A549 (cell line): ENCODE measurements around the gene IGF1R. TPM values are rescaled to one million over a fixed set of nuclear protein-coding genes. Genes with fewer than 3 reads are reported as not detected.

ENCODE experiments used
- ATAC-seq, 2 experiments: fragments of 200-7000 bp in 1 of 2; fragments of >200 bp in 1 of 2; cut with Nextera tagmentation in 1 of 2; cut with Tn5 transposase in 1 of 2; 3 replicates each; pipeline versions ENCODE4 v1.8.0 to v1.9.1; 2018 to 2020; ENCODE audit warnings: mild to moderate bottlenecking in 1 of 2, moderate library complexity in 1 of 2
- CTCF ChIA-PET: fragments of 300-600 bp; sonication (Branson Sonifier 250); formaldehyde crosslinking; extraction: SDS; loops from one replicate; lab custom pipeline; 2021; ENCODE audit warnings: antibody characterized with exemption, inconsistent platforms; lab: Yijun Ruan, JAX
- POLR2A ChIA-PET: fragments of 350-600 bp; formaldehyde crosslinking; extraction: SDS; loops from one replicate; lab custom pipeline; 2021; ENCODE audit warnings: antibody characterized with exemption, inconsistent platforms; lab: Yijun Ruan, JAX
- DNase-seq, 2 experiments: peaks; one replicate each; pipeline versions ENCODE4 v3.0.0 to v3.0.0-alpha.2; 2011 to 2016; ENCODE audit warnings: low read depth in 1 of 2, low spot score in 1 of 2
- FAIRE-seq: peaks from 2 replicates; lab custom pipeline; 2011; peaks lifted over from hg19 to GRCh38; lab: Jason Lieb, UNC
- H3K27ac ChIP-seq, 2 experiments: fragments of >200 bp; sonication (Bioruptor Twin); formaldehyde crosslinking; 3 replicates each; pipeline ENCODE4 v1.5.1; 2016 to 2017
- H3K4me1 ChIP-seq: fragments of >200 bp; sonication (Bioruptor Twin); formaldehyde crosslinking; 3 replicates; pipeline ENCODE4 v1.6.1; 2016
- H3K4me2 ChIP-seq: fragments of >200 bp; sonication (Bioruptor Twin); formaldehyde crosslinking; 3 replicates; pipeline ENCODE4 v1.6.1; 2016
- H3K4me3 ChIP-seq: fragments of >200 bp; sonication (Bioruptor Twin); formaldehyde crosslinking; 3 replicates; pipeline ENCODE4 v1.5.1; 2016
- H3K9me3 ChIP-seq: fragments of >200 bp; sonication (Bioruptor Twin); formaldehyde crosslinking; 3 replicates; pipeline ENCODE4 v1.6.1; 2016
- CHD2 ChIP-seq: fragments of 150-350 bp; IDR thresholded peaks from 2 replicates; pipeline ENCODE4 v1.6.1; 2014; ENCODE audit warnings: low read length; ENCODE audit not compliant: partially characterized antibody
- E2F6 ChIP-seq: IDR thresholded peaks from 2 replicates; pipeline ENCODE4 v1.6.1; 2012; ENCODE audit warnings: low read depth, borderline replicate concordance
- EHF ChIP-seq: fragments of 250-450 bp; sonication (Bioruptor Pico); IDR thresholded peaks from 2 replicates; pipeline ENCODE4 v1.5.0; 2020; ENCODE audit warnings: mild to moderate bottlenecking
- EHMT2 ChIP-seq: fragments of 200-600 bp; sonication (generic); IDR thresholded peaks from 2 replicates; pipeline ENCODE4 v1.6.1; 2016; ENCODE audit warnings: antibody characterized with exemption, low read depth, mild to moderate bottlenecking, moderate library complexity
- FOSL2 ChIP-seq, 2 experiments: fragments of 450-650 bp in 1 of 2; fragments of >200 bp in 1 of 2; sonication (Bioruptor Twin) in 1 of 2; formaldehyde crosslinking; IDR thresholded peaks; 2 replicates each; pipeline versions ENCODE4 v1.5.0 to v1.6.1; 2016 to 2020; ENCODE audit warnings: mild to moderate bottlenecking in 1 of 2, moderate library complexity in 1 of 2
- HOXB13 ChIP-seq: fragments of 250-450 bp; sonication (Bioruptor Pico); IDR thresholded peaks from 2 replicates; pipeline ENCODE4 v1.5.0; 2020; ENCODE audit warnings: low read depth, mild to moderate bottlenecking, moderate library complexity
- JUN ChIP-seq, 2 experiments: fragments of >200 bp; sonication (Bioruptor Twin); formaldehyde crosslinking; IDR thresholded peaks; 2 replicates in 1 of 2; 3 replicates in 1 of 2; pipeline ENCODE4 v1.6.1; 2016 to 2017
- NFE2L2 ChIP-seq: fragments of 150-350 bp; conservative IDR thresholded peaks from 2 replicates; pipeline ENCODE4 v1.6.1; 2014; ENCODE audit warnings: low read length
- SREBF2 ChIP-seq: fragments of 450-650 bp; IDR thresholded peaks from 2 replicates; pipeline ENCODE4 v1.6.1; 2014; ENCODE audit warnings: mild to moderate bottlenecking, moderate library complexity
- ZC3H11A ChIP-seq: fragments of 450-650 bp; IDR thresholded peaks from 2 replicates; pipeline ENCODE4 v1.6.1; 2014; ENCODE audit warnings: antibody characterized with exemption, mild to moderate bottlenecking
- WGBS: methylation state at CpG from one replicate; pipeline ENCODE4 v1.1.6; 2017; ENCODE audit errors: missing lambda C conversion rate; 5-methylcytosine and 5-hydroxymethylcytosine counted together
- polyA plus RNA-seq, 4 experiments: library from polyadenylated mRNA; depleted of rRNA in 3 of 4; stranded (reverse); fragments of >200 nt; fragmentation: RNase III in 1 of 4; extraction: RNeasy Plus Mini Kit Qiagen cat#74134 plus additional on column Dnase treatment in 1 of 4; gene quantifications; 2 replicates in 3 of 4; 3 replicates in 1 of 4; pipeline ENCODE4 v1.2.3, GENCODE V29; 2011 to 2017
- TF ChIP-seq, protein P1 (sequence below): fragments of 200-600 bp; sonication (generic); IDR thresholded peaks from 2 replicates; pipeline ENCODE4 v1.6.1; 2016; ENCODE audit warnings: antibody characterized with exemption, mild to moderate bottlenecking, moderate library complexity
- TF ChIP-seq, protein P2 (sequence below): IDR thresholded peaks from 2 replicates; pipeline ENCODE4 v1.6.1; 2012

The IGF1R gene
- polyA plus RNA-seq, 2 of the 4 experiments (the other 2 are of a cell fraction) = 42.6 to 69.5 TPM

- Histone ChIP-seq H3K4me2 (peak overlapping the region; percentile 16), H3K27ac (peak overlapping the region in 1 of 2 experiments; percentile 7; a peak in 2 of 6 replicates), H3K9me3 (no peaks in the 10 kb centered on the region), H3K4me1 (peaks cover 75% of the 10 kb centered on the region), H3K4me3 (no peak overlapping the region)
- CTCF ChIA-PET = interaction anchor here (1.3 to 6.8 kb wide), 3 partner anchors 10 to 111 kb away, joined by 3 to 46 read pairs (median 3); no protein-coding TSS in a partner anchor
- ATAC-seq = no peak
- POLR2A ChIA-PET = no interaction called here
- TF ChIP-seq JUN (IDR thresholded peaks at IDR 0.05) (no peak), CHD2 (no peak), FOSL2 (IDR thresholded peaks at IDR 0.05) (no peak), FOSL2 (CRISPR knock-in tag; IDR thresholded peaks at IDR 0.05) (peak; percentile 73), ZC3H11A (no peak), E2F6 (no peak)
- TF ChIP-seq, protein P1, sequence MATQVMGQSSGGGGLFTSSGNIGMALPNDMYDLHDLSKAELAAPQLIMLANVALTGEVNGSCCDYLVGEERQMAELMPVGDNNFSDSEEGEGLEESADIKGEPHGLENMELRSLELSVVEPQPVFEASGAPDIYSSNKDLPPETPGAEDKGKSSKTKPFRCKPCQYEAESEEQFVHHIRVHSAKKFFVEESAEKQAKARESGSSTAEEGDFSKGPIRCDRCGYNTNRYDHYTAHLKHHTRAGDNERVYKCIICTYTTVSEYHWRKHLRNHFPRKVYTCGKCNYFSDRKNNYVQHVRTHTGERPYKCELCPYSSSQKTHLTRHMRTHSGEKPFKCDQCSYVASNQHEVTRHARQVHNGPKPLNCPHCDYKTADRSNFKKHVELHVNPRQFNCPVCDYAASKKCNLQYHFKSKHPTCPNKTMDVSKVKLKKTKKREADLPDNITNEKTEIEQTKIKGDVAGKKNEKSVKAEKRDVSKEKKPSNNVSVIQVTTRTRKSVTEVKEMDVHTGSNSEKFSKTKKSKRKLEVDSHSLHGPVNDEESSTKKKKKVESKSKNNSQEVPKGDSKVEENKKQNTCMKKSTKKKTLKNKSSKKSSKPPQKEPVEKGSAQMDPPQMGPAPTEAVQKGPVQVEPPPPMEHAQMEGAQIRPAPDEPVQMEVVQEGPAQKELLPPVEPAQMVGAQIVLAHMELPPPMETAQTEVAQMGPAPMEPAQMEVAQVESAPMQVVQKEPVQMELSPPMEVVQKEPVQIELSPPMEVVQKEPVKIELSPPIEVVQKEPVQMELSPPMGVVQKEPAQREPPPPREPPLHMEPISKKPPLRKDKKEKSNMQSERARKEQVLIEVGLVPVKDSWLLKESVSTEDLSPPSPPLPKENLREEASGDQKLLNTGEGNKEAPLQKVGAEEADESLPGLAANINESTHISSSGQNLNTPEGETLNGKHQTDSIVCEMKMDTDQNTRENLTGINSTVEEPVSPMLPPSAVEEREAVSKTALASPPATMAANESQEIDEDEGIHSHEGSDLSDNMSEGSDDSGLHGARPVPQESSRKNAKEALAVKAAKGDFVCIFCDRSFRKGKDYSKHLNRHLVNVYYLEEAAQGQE = no peak
- TF ChIP-seq, protein P2, sequence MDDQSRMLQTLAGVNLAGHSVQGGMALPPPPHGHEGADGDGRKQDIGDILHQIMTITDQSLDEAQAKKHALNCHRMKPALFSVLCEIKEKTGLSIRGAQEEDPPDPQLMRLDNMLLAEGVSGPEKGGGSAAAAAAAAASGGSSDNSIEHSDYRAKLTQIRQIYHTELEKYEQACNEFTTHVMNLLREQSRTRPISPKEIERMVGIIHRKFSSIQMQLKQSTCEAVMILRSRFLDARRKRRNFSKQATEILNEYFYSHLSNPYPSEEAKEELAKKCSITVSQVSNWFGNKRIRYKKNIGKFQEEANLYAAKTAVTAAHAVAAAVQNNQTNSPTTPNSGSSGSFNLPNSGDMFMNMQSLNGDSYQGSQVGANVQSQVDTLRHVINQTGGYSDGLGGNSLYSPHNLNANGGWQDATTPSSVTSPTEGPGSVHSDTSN = no peak
- no peak for DNase-seq
- no peak for FAIRE-seq
- 75% methylated on average over 10 of the region's 10 CpGs for WGBS
These were observed 20.4 kb downstream of the IGF1R start for GRCh38 chr15:98668566-98669308.

DNA sequence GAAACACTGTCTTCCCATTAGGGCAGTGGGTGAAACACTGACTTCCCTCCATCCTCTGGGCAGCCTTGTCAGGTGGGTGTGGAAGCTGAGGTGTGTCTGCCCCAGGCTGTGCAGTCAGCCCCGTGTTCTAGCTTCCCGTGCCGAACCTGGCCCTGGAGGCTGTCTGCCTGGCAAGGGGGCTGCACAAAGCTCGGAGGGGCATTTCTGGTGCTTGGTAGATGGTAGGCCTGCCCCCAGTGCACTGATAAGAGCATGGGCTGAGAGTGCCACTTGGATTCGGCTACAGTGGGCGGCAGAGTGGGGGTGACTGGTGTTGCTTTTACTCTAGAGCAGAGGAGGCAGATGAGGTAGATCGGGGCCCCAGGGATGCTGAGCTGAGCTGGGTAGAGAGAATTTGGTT lies 21.3 kb downstream of the IGF1R start:
- DNase-seq = no peak
- ATAC-seq = peak in 1 of 2 experiments; percentile 3; a peak in 1 of 6 replicates
- TF ChIP-seq SREBF2 (no peak), EHF (no peak), HOXB13 (CRISPR knock-in tag) (no peak), CHD2 (no peak), NFE2L2 (no peak), EHMT2 (no peak)
- ChIA-PET CTCF (interaction anchor here (1.3 to 6.8 kb wide), 2 partner anchors 11 to 18 kb away, joined by 3 to 46 read pairs; no protein-coding TSS in a partner anchor), POLR2A (no interaction called here)
- Histone ChIP-seq H3K9me3 (no peaks in the 10 kb centered on the region), H3K27ac (0 out of 6 replicates have a peak overlapping the region, but pooled peaks of 1 of the 2 experiments have one; percentile 7), H3K4me2 (no peak overlapping the region; the same call in 2 of the 3 replicates), H3K4me1 (peaks cover 84% of the 10 kb centered on the region), H3K4me3 (no peak overlapping the region)
- FAIRE-seq = no peak
- WGBS = 95% methylated on average over 6 of the region's 7 CpGs
